Lung (tissue), 12 donors: ENCODE measurements around the gene ABCD3. TPM values are rescaled to one million over a fixed set of nuclear protein-coding genes. Genes with fewer than 3 reads are reported as not detected.
A peak's percentile ranks its signal among the peaks of the same experiment; 100 is the strongest.

ENCODE experiments used
- ATAC-seq: fragments of 200-7000 bp; cut with Tn5 transposase; one replicate; pipeline ENCODE4 v1.9.1; 2020; ENCODE audit warnings: moderate number of reproducible peaks; ENCODE audit not compliant: insufficient read depth, low FRiP score
- DNase-seq, 3 donors: peaks; one replicate each; pipeline ENCODE4 v3.0.0-alpha.2; 2013 to 2017
- H3K27ac ChIP-seq, 2 donors: one replicate each; pipeline ENCODE4 v1.5.1; 2013; ENCODE audit warnings: mild to moderate bottlenecking in 2 of 2, moderate library complexity in 2 of 2, control low read depth in 1 of 2, inconsistent platforms in 1 of 2, low read depth in 1 of 2, low read length in 1 of 2
- H3K27me3 ChIP-seq, 3 donors: one replicate each; pipeline ENCODE4 v1.5.1; 2013; ENCODE audit warnings: low read length in 2 of 3; ENCODE audit not compliant: control insufficient read depth in 3 of 3, insufficient read depth in 3 of 3
- H3K36me3 ChIP-seq, 4 donors: one replicate each; pipeline ENCODE4 v1.5.1; 2013; ENCODE audit warnings: low read length in 4 of 4, mild to moderate bottlenecking in 1 of 4, moderate library complexity in 1 of 4; ENCODE audit not compliant: control insufficient read depth in 4 of 4, insufficient read depth in 4 of 4
- H3K4me1 ChIP-seq, 5 donors: one replicate each; pipeline ENCODE4 v1.5.1; 2013; ENCODE audit warnings: low read length in 5 of 5, mild to moderate bottlenecking in 2 of 5, moderate library complexity in 1 of 5; ENCODE audit not compliant: control insufficient read depth in 5 of 5, insufficient read depth in 5 of 5
- H3K4me3 ChIP-seq: one replicate; pipeline ENCODE4 v1.5.1; 2013; ENCODE audit warnings: mild to moderate bottlenecking, control low read depth, moderate library complexity
- H3K9ac ChIP-seq, 2 donors: one replicate each; pipeline ENCODE4 v1.5.1; 2013; ENCODE audit warnings: low read length in 2 of 2, control low read depth in 1 of 2; ENCODE audit not compliant: insufficient read depth in 1 of 2
- H3K9me3 ChIP-seq, 4 donors: one replicate each; pipeline ENCODE4 v1.5.1; 2013; ENCODE audit warnings: low read length in 3 of 4, mild to moderate bottlenecking in 1 of 4, moderate library complexity in 1 of 4; ENCODE audit not compliant: control insufficient read depth in 4 of 4, insufficient read depth in 3 of 4
- WGBS, 2 donors: extraction: QIAGEN DNeasy Blood & Tissue Kit; methylation state at CpG; one replicate each; pipeline ENCODE4 v1.1.7; 2013; 5-methylcytosine and 5-hydroxymethylcytosine counted together
- polyA plus RNA-seq, 2 donors: library from polyadenylated mRNA; stranded (reverse); fragments of 200-250 nt; gene quantifications; one replicate each; pipeline ENCODE4 v1.2.1, GENCODE V29; 2013
- total RNA-seq, 2 donors: library from RNA; depleted of rRNA in 1 of 2; stranded (reverse); fragments of >200 nt in 1 of 2; gene quantifications; one replicate each; pipeline ENCODE4 v1.2.1, GENCODE V29; 2014 to 2021
- TF ChIP-seq, protein P1 (sequence below): IDR thresholded peaks from 2 replicates; pipeline ENCODE4 v1.5.1; 2012; ENCODE audit warnings: mild to moderate bottlenecking; ENCODE audit errors: control extremely low read depth, extremely low read depth
- donor health status: control.
- donor health status: control.
- donor health status: Bipolar disorder and iron deficiency.
- donor health status: healthy.
- donor health status: DM: yes; HTN: yes; CAD: no.

The ABCD3 gene
- total and polyA plus RNA-seq, 4 donors, result 28.5 to 80.7 (median 43.8) TPM

DNA sequence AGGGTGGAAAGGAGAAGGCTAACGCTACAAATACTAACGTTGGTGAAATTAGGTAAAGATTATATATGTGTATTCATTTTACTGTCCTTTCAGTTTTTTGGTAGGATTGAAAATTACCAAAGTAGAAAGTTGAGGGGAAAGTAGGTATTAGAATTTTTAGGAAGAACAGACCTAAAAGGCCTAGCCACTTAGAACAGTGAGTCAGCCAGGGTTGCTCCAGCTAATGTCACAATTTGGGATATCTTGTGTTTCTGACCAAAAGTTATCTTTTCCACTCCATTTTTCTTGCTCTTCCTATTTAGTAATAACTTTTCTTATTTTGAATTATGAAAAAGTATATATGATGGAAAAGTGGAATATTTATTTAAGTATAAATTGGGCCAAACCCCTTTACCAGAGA is 83.2 kb downstream of the ABCD3 start:
- ATAC-seq (no peak), DNase-seq (no peak)
- Histone ChIP-seq H3K27ac (no peak overlapping the region), H3K4me3 (no peak overlapping the region), H3K27me3 (no peaks in the 10 kb centered on the region), H3K9me3 (no peaks in the 10 kb centered on the region), H3K4me1 (peaks cover 0 to 1% (median 0%) of the 10 kb centered on the region in 5 donors), H3K9ac (no peak overlapping the region), H3K36me3 (peaks cover 1 to 17% (median 7%) of the 10 kb centered on the region in 4 donors)
- WGBS, 2 donors, result 86 to 87% methylated on average over 2 of the region's 2 CpGs
- TF ChIP-seq, protein P1, sequence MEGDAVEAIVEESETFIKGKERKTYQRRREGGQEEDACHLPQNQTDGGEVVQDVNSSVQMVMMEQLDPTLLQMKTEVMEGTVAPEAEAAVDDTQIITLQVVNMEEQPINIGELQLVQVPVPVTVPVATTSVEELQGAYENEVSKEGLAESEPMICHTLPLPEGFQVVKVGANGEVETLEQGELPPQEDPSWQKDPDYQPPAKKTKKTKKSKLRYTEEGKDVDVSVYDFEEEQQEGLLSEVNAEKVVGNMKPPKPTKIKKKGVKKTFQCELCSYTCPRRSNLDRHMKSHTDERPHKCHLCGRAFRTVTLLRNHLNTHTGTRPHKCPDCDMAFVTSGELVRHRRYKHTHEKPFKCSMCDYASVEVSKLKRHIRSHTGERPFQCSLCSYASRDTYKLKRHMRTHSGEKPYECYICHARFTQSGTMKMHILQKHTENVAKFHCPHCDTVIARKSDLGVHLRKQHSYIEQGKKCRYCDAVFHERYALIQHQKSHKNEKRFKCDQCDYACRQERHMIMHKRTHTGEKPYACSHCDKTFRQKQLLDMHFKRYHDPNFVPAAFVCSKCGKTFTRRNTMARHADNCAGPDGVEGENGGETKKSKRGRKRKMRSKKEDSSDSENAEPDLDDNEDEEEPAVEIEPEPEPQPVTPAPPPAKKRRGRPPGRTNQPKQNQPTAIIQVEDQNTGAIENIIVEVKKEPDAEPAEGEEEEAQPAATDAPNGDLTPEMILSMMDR, result no peak

DNA sequence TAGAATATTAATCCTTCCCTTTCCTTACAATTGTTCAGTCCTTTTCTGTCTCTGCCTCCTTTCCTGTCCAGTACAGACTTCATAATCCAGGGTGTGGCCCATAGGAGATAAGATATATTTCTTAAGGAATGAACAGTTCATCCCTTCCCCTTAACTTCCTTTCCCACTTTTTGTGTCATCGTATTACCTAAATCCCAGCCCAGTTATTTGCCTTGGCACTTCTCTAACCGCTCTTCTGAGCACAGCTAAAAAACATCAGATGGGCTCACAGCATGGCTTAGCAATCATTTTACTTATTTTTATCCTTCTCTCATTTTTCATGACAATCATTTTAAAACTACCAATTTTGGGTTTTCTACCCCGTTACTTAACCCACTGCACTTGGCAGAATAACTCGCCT is 83.7 kb downstream of the ABCD3 start:
- Histone ChIP-seq H3K27ac (no peak overlapping the region), H3K36me3 (peaks cover 1 to 18% (median 7%) of the 10 kb centered on the region in 4 donors), H3K4me3 (no peak overlapping the region), H3K27me3 (no peaks in the 10 kb centered on the region), H3K9ac (no peak overlapping the region), H3K4me1 (peaks cover 0 to 1% (median 0%) of the 10 kb centered on the region in 5 donors), H3K9me3 (no peaks in the 10 kb centered on the region)
- 91 to 95% methylated on average over 4 of the region's 4 CpGs for WGBS, 2 donors
- TF ChIP-seq, protein P1, result no peak
- ATAC-seq, result no peak
- DNase-seq, result no peak

DNA sequence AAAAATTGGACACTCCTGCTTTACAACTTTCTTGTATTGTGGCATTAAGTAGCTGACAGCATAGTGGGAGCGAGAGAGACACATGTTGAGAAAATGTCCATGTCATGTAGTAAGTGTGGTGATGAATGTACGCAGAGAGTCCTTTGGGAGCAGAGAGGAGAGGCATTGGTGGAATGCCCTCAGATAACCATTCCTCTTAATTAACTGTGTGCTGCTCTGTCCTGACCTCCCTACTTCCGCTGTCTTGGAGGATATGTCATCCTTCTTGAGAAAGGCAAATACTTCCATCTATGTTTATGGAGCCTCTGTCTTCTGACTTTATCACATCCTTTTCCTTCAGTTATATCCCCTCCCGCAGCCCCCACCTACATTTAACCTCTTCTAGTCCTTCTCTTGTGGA is 85.0 kb downstream of the ABCD3 start:
- 83 to 85% methylated on average over 4 of the region's 4 CpGs for WGBS, 2 donors
- Histone ChIP-seq H3K9ac (no peak overlapping the region), H3K27me3 (no peaks in the 10 kb centered on the region), H3K27ac (no peak overlapping the region), H3K4me1 (peaks cover 0 to 1% (median 0%) of the 10 kb centered on the region in 5 donors), H3K9me3 (no peaks in the 10 kb centered on the region), H3K36me3 (peaks cover 1 to 18% (median 7%) of the 10 kb centered on the region in 4 donors), H3K4me3 (no peak overlapping the region)
- TF ChIP-seq, protein P1, result no peak
- no peak for ATAC-seq
- peak in 1 of 3 donors; percentile 16 for DNase-seq

DNA sequence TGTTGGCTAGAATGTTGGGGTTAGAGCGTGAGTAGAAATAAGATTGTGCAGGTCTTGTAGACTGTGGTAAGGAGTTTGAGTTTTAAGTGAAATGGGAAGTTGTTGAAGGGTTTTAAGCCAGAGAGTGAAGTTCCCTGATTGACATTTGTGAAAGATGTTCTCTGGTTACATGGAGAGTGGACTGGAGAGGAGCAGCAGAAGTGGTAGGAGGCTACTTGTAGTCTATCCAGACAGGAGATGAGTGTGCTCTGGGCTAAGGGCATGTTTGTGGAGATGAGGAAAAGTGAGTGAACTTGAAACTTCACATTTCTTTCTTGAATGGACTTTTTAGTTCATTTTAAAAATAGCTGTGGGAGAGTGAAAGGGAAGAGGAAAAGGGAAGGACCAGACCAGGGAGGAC is 86.4 kb downstream of the ABCD3 start:
- Histone ChIP-seq H3K4me1 (peaks cover 0 to 1% (median 0%) of the 10 kb centered on the region in 5 donors), H3K27me3 (no peaks in the 10 kb centered on the region), H3K27ac (no peak overlapping the region), H3K36me3 (peaks cover 0 to 9% (median 4%) of the 10 kb centered on the region in 4 donors), H3K9ac (no peak overlapping the region), H3K9me3 (no peaks in the 10 kb centered on the region), H3K4me3 (no peak overlapping the region)
- no peak for DNase-seq
- WGBS, 2 donors, result 84 to 96% methylated on average over 1 of the region's 1 CpG
- TF ChIP-seq, protein P1, result no peak
- ATAC-seq, result no peak
